Aorta (tissue), 5 donors: ENCODE data around the gene MAP1S. TPM values are rescaled to one million over a fixed set of nuclear protein-coding genes. Genes with fewer than 3 reads are reported as not detected.

Experiments
- ATAC-seq: fragments of 200-7000 bp; cut with Tn5 transposase; one replicate; pipeline ENCODE4 v1.9.1; 2022; ENCODE audit warnings: moderate library complexity; ENCODE audit not compliant: low FRiP score
- DNase-seq, 2 donors: peaks; one replicate each; pipeline ENCODE4 v3.0.0-alpha.2; 2020
- H3K27ac ChIP-seq, 2 donors: one replicate each; pipeline ENCODE4 v1.5.1; 2013; ENCODE audit warnings: low read length in 2 of 2, mild to moderate bottlenecking in 2 of 2, moderate library complexity in 2 of 2, control low read depth in 1 of 2, inconsistent platforms in 1 of 2, low read depth in 1 of 2
- H3K27me3 ChIP-seq, 2 donors: one replicate each; pipeline ENCODE4 v1.6.1; 2013; ENCODE audit warnings: control low read depth in 1 of 2, low read length in 1 of 2, mild to moderate bottlenecking in 1 of 2, moderate library complexity in 1 of 2; ENCODE audit not compliant: insufficient read depth in 2 of 2, control insufficient read depth in 1 of 2
- H3K36me3 ChIP-seq, 2 donors: one replicate each; pipeline ENCODE4 v1.6.1; 2013; ENCODE audit warnings: control low read depth in 1 of 2, low read length in 1 of 2, mild to moderate bottlenecking in 1 of 2; ENCODE audit not compliant: insufficient read depth in 2 of 2, control insufficient read depth in 1 of 2
- H3K4me1 ChIP-seq, 2 donors: one replicate each; pipeline ENCODE4 v1.6.1; 2013; ENCODE audit warnings: low read length in 2 of 2, control low read depth in 1 of 2, mild to moderate bottlenecking in 1 of 2, moderate library complexity in 1 of 2; ENCODE audit not compliant: insufficient read depth in 2 of 2, control insufficient read depth in 1 of 2
- H3K4me3 ChIP-seq, 2 donors: one replicate each; pipeline ENCODE4 v1.5.1; 2013; ENCODE audit warnings: low read length in 2 of 2, control low read depth in 1 of 2, mild to moderate bottlenecking in 1 of 2
- H3K9me3 ChIP-seq: one replicate; pipeline ENCODE4 v1.6.1; 2013; ENCODE audit warnings: mild to moderate bottlenecking, low read length; ENCODE audit not compliant: control insufficient read depth
- WGBS, 2 donors: extraction: QIAGEN DNeasy Blood & Tissue Kit; methylation state at CpG; one replicate each; pipeline ENCODE4 v1.1.7; 2013; 5-methylcytosine and 5-hydroxymethylcytosine counted together
- intact Hi-C, 2 donors: fragments of 100-400 bp; cut with DNase I; formaldehyde crosslinking; loops; one replicate each; pipeline versions ENCODE4 v1.14.2 to v1.15.0; 2022
- polyA plus RNA-seq, 2 donors: library from polyadenylated mRNA; stranded (reverse); fragments of 200-250 nt; gene quantifications; one replicate each; pipeline ENCODE4 v1.2.3, GENCODE V29; 2013
- total RNA-seq, 2 donors: library from RNA; stranded (reverse); fragmentation: NEBNext Ultra II Directional; extraction: Animal tissue kit (Norgen Biotek cat#: 25700); gene quantifications; one replicate each; pipeline ENCODE4 v1.2.1, GENCODE V29; 2021
- donor health status: healthy with polysubstance abuse.
- donor health status: Bipolar disorder and iron deficiency.
- donor health status: DM: no; HTN: no; CAD: no.
- donor health status: DM: no; HTN: no; CAD: no.
- donor health status: DM: yes; HTN: yes; CAD: no.

MAP1S gene
- total and polyA plus RNA-seq, 4 donors, result 9.9 to 60.1 (median 36.3) TPM

GRCh38 chr19:17741456-17741855, 22.2 kb downstream of the MAP1S start:
- ATAC-seq, result no peak
- 92 to 93% methylated on average over 2 of the region's 2 CpGs for WGBS, 2 donors
- intact Hi-C loops, result no loop called here

DNA sequence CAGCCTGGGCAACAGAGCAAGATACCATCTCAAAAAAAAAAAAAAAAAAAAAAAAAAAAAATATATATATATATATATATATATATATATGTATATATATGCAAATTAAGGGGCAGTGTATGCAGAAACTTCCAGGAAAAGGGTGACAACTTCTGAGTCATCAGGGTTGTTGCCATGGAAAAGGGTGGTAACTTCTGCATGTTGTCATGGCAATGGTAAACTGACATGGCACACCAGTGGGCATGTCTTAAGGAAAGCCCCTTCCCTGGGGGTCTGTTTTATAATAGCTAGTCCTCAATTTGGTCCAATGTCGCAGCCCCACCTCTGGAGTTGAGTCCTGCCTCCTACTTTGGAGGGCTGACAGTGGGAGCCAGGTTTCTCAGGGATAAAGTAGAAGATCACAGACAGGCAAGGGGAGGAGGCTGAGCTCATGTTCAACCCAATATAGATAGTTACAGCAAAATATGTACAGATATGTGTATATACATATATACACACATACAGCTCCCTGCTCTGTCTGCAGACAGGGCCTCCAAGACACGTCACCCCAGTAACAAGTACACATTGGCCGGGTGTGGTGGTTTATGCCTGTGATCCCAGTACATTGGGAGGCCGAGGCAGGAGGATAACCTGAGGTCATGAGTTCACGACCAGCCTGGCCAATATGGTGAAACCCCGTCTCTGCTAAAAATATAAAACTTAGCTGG, 24.7 kb downstream of the MAP1S start:
- no peak overlapping the region for H3K27ac ChIP-seq
- H3K4me3 ChIP-seq, result no peak overlapping the region
- H3K9me3 ChIP-seq, result no peaks in the 10 kb centered on the region
- intact Hi-C loops, result no loop called here
- DNase-seq, result no peak
- 83 to 89% methylated on average over 6 of the region's 6 CpGs for WGBS, 2 donors
- ATAC-seq, result no peak
- no peaks in the 10 kb centered on the region for H3K4me1 ChIP-seq
- H3K36me3 ChIP-seq, result no peaks in the 10 kb centered on the region
- H3K27me3 ChIP-seq, result no peaks in the 10 kb centered on the region

More at GRCh38 chr19:17741456-17741855, 22.2 kb downstream of the MAP1S start:
- no peaks in the 10 kb centered on the region for H3K36me3 ChIP-seq
- H3K4me1 ChIP-seq, result no peaks in the 10 kb centered on the region
- no peak for DNase-seq
- no peaks in the 10 kb centered on the region for H3K27me3 ChIP-seq
- H3K27ac ChIP-seq, result no peak overlapping the region
- H3K4me3 ChIP-seq, result no peak overlapping the region
- no peaks in the 10 kb centered on the region for H3K9me3 ChIP-seq

GRCh38 chr19:17747205-17748098, 28.2 kb downstream of the MAP1S start:
- whole genome bisulfite sequencing, 2 donors, result 7 to 8% methylated on average over 61 to 75 of the region's 75 CpGs
- peak; percentile 96 for ATAC-seq
- intact Hi-C loops, result no loop called here

DNA sequence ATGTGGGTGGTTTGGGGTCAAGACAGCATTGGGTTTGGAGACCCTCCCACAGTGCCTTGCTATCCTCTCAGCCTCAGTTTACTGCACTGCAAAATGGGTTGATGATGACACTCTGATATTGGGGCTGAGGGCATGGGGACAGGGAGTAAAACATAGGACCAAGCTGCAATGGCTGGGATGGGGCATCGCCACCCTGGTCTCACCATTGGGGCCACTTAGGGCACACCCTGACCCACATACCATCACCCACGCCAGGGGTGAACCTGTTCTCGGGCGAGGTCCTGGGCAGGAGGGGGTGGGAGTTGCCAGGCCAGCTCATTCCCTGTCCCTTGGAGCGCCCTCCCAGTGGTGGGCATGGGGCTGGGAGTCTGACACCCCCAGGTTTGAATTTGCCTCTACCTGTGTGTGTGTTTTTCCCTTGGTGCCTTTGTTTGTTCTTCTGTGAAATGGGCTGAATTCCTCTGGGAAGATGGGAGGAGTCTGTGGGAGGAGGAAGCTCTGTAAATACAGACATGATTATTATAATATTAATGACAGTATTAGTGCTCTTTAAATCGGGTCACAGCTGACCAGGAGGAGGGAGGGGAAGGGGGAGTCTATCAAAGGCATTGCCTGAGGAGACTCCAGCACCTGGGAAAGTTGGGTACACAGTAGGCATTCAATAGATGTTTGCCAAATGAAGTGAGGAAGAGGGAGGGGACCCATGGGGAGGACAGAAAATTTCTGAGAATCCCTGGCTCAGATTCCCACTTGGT, 29.8 kb downstream of the MAP1S start:
- intact Hi-C loops, result no loop called here

More at GRCh38 chr19:17747205-17748098, 28.2 kb downstream of the MAP1S start:
- Histone ChIP-seq H3K4me3 (peak overlapping the region in 1 of 2 donors; percentile 13), H3K36me3 (no peaks in the 10 kb centered on the region), H3K27ac (no peak overlapping the region), H3K9me3 (no peaks in the 10 kb centered on the region), H3K27me3 (no peaks in the 10 kb centered on the region), H3K4me1 (no peaks in the 10 kb centered on the region)
- peak; percentile 96 to 97 for DNase-seq

DNA sequence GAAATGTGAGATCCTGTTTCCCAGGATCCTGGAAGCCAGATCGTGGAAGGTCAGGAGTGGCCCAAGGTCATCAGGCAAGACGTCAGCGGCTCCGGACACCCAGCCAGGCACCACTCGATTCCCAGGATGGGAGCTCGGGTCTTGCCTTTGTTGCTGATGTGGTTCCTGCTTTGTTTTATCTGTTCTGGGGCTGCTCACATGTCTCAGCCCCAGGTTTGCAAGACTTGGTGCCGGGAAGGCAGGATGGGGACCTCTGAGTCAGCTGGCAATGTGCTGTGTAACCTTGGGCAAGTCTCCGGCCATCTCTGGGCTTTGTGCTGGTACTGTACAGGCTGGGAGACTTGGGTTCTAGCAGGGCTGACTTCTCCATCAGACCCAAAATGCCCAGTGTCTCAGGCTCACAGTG, 30.6 kb downstream of the MAP1S start:
- H3K27me3 ChIP-seq, result no peaks in the 10 kb centered on the region
- DNase-seq (no peak), ATAC-seq (no peak)
- 27 to 28% methylated on average over 8 of the region's 8 CpGs for WGBS, 2 donors
- H3K9me3 ChIP-seq, result no peaks in the 10 kb centered on the region
- H3K27ac ChIP-seq, result no peak overlapping the region
- H3K4me3 ChIP-seq, result no peak overlapping the region
- H3K36me3 ChIP-seq, result no peaks in the 10 kb centered on the region
- intact Hi-C loops, result no loop called here
- H3K4me1 ChIP-seq, result no peaks in the 10 kb centered on the region

More for the DNA sequence above, 29.8 kb downstream of the MAP1S start:
- Histone ChIP-seq H3K9me3 (no peaks in the 10 kb centered on the region), H3K4me1 (no peaks in the 10 kb centered on the region), H3K4me3 (no peak overlapping the region), H3K36me3 (no peaks in the 10 kb centered on the region), H3K27ac (no peak overlapping the region), H3K27me3 (no peaks in the 10 kb centered on the region)
- WGBS, 2 donors, result 80 to 81% methylated on average over 6 of the region's 6 CpGs
- DNase-seq, result no peak
- ATAC-seq, result no peak

GRCh38 chr19:17751103-17751911, 32.0 kb downstream of the MAP1S start, which contains the start of gene FCHO1:
FCHO1 (plus strand) TSS chr19:17751477; CDS start chr19:17755165, 3,688 bp downstream.
- ATAC-seq, result no peak
- no peaks in the 10 kb centered on the region for H3K4me1 ChIP-seq
- no peak within 1 kb of the TSS for H3K4me3 ChIP-seq
- no peaks in the 10 kb centered on the region for H3K27me3 ChIP-seq
- peak in 1 of 2 donors; percentile 74 for DNase-seq
- intact Hi-C loops, result no loop called here
- 68 to 69% methylated on average over 28 of the region's 28 CpGs for WGBS, 2 donors
- no peak within 1 kb of the TSS for H3K27ac ChIP-seq
- no peaks in the 10 kb centered on the region for H3K9me3 ChIP-seq
- H3K36me3 ChIP-seq, result no peaks in the 10 kb centered on the region

- Histone ChIP-seq H3K4me3 (no peak overlapping the region), H3K27me3 (no peaks in the 10 kb centered on the region), H3K36me3 (no peaks in the 10 kb centered on the region), H3K9me3 (no peaks in the 10 kb centered on the region), H3K27ac (no peak overlapping the region), H3K4me1 (no peaks in the 10 kb centered on the region)
- intact Hi-C loops, result no loop called here
- ATAC-seq, result no peak
- WGBS, 2 donors, result 80 to 85% methylated on average over 2 of the region's 2 CpGs
- no peak for DNase-seq
These were observed 32.6 kb downstream of the MAP1S start for GRCh38 chr19:17751912-17752273.
